Measurements from ENCODE around the gene PUSL1. TPM values are rescaled to one million over a fixed set of nuclear protein-coding genes. Genes with fewer than 3 reads are reported as not detected.
A peak's percentile ranks its signal among the peaks of the same experiment; 100 is the strongest.

The PUSL1 gene
- total RNA-seq, 1 experiment from 2014 or later, result 22.7 TPM

GRCh38 chr1:1272341-1273208, 35.8 kb upstream of the PUSL1 start:
- Mint-ChIP-seq H3K4me3 (ENCODE audit: low read depth, unreplicated experiment) (peak overlapping the region; percentile 85), H3K27ac (ENCODE audit: unreplicated experiment) (peak overlapping the region; percentile 64), H3K9me3 (ENCODE audit: low read depth, unreplicated experiment) (no peaks in the 10 kb centered on the region), H3K36me3 (ENCODE audit: insufficient read depth, unreplicated experiment) (peaks cover 36% of the 10 kb centered on the region), H3K27me3 (ENCODE audit: unreplicated experiment) (no peaks in the 10 kb centered on the region), H3K4me1 (ENCODE audit: low read depth, unreplicated experiment) (peaks cover 14% of the 10 kb centered on the region)
- CTCF ChIA-PET, result interaction anchor here (1.6 kb wide), 1 partner anchor 9 kb away, joined by 4 read pairs; no protein-coding TSS in a partner anchor
- TF ChIP-seq CTCF (IDR thresholded peaks at IDR 0.05; ENCODE audit: unreplicated experiment), result no peak
- intact Hi-C loops (cut with micrococcal nuclease; ENCODE audit: unreplicated experiment), result no loop called here
- BruUV-seq (replicated peaks), result no TSS peak
- peak; percentile 48 for DNase-seq

GRCh38 chr1:1273209-1273511, 35.2 kb upstream of the PUSL1 start:
- no peak for TF ChIP-seq CTCF (IDR thresholded peaks at IDR 0.05; ENCODE audit: unreplicated experiment)
- Mint-ChIP-seq H3K27ac (ENCODE audit: unreplicated experiment) (no peak overlapping the region), H3K27me3 (ENCODE audit: unreplicated experiment) (no peaks in the 10 kb centered on the region), H3K9me3 (ENCODE audit: low read depth, unreplicated experiment) (no peaks in the 10 kb centered on the region), H3K4me3 (ENCODE audit: low read depth, unreplicated experiment) (peak overlapping the region; percentile 85), H3K4me1 (ENCODE audit: low read depth, unreplicated experiment) (peaks cover 14% of the 10 kb centered on the region), H3K36me3 (ENCODE audit: insufficient read depth, unreplicated experiment) (peaks cover 36% of the 10 kb centered on the region)
- intact Hi-C loops (cut with micrococcal nuclease; ENCODE audit: unreplicated experiment), result no loop called here
- DNase-seq, result no peak
- CTCF ChIA-PET, result interaction anchor here (0.6 to 0.8 kb wide), 4 partner anchors 9 to 759 kb away, joined by 3 to 7 read pairs (median 4); no protein-coding TSS in a partner anchor
- BruUV-seq (replicated peaks), result no TSS peak

GRCh38 chr1:1273512-1274298, 34.7 kb upstream of the PUSL1 start, which contains the start of gene UBE2J2:
Gene UBE2J2 (minus strand): TSS chr1:1273854. CDS start chr1:1267992, 5,862 bp downstream.
- peaks cover 14% of the 10 kb centered on the region for H3K4me1 Mint-ChIP-seq (ENCODE audit: low read depth, unreplicated experiment)
- no peaks in the 10 kb centered on the region for H3K9me3 Mint-ChIP-seq (ENCODE audit: low read depth, unreplicated experiment)
- H3K36me3 Mint-ChIP-seq (ENCODE audit: insufficient read depth, unreplicated experiment), result peaks cover 36% of the 10 kb centered on the region
- H3K4me3 Mint-ChIP-seq (ENCODE audit: low read depth, unreplicated experiment), result peak within 1 kb of the TSS; percentile 85
- CTCF ChIA-PET, result interaction anchor here (0.6 to 0.8 kb wide), 4 partner anchors 8 to 759 kb away, joined by 3 to 7 read pairs (median 4); no protein-coding TSS in a partner anchor
- no TSS peak for BruUV-seq (replicated peaks)
- peak within 1 kb of the TSS; percentile 64 for H3K27ac Mint-ChIP-seq (ENCODE audit: unreplicated experiment)
- no peak for TF ChIP-seq CTCF (IDR thresholded peaks at IDR 0.05; ENCODE audit: unreplicated experiment)
- no peaks in the 10 kb centered on the region for H3K27me3 Mint-ChIP-seq (ENCODE audit: unreplicated experiment)
- intact Hi-C loops (cut with micrococcal nuclease; ENCODE audit: unreplicated experiment), result no loop called here
- DNase-seq, result peak; percentile 88

- intact Hi-C loops (cut with micrococcal nuclease; ENCODE audit: unreplicated experiment), result no loop called here
- peaks cover 14% of the 10 kb centered on the region for H3K4me1 Mint-ChIP-seq (ENCODE audit: low read depth, unreplicated experiment)
- DNase-seq, result no peak
- peaks cover 35% of the 10 kb centered on the region for H3K36me3 Mint-ChIP-seq (ENCODE audit: insufficient read depth, unreplicated experiment)
- H3K27me3 Mint-ChIP-seq (ENCODE audit: unreplicated experiment), result no peaks in the 10 kb centered on the region
- no TSS peak for BruUV-seq (replicated peaks)
- no peaks in the 10 kb centered on the region for H3K9me3 Mint-ChIP-seq (ENCODE audit: low read depth, unreplicated experiment)
- CTCF ChIA-PET, result no interaction called here
- H3K27ac Mint-ChIP-seq (ENCODE audit: unreplicated experiment), result no peak overlapping the region
- peak overlapping the region; percentile 85 for H3K4me3 Mint-ChIP-seq (ENCODE audit: low read depth, unreplicated experiment)
- no peak for TF ChIP-seq CTCF (IDR thresholded peaks at IDR 0.05; ENCODE audit: unreplicated experiment)
Observed at GRCh38 chr1:1274299-1274930, 34.0 kb upstream of the PUSL1 start.

Data from Calu3 (cell line).